Measurements from ENCODE around the gene GAP43.
A peak's percentile ranks its signal among the peaks of the same experiment; 100 is the strongest.

GAP43 gene

DNA sequence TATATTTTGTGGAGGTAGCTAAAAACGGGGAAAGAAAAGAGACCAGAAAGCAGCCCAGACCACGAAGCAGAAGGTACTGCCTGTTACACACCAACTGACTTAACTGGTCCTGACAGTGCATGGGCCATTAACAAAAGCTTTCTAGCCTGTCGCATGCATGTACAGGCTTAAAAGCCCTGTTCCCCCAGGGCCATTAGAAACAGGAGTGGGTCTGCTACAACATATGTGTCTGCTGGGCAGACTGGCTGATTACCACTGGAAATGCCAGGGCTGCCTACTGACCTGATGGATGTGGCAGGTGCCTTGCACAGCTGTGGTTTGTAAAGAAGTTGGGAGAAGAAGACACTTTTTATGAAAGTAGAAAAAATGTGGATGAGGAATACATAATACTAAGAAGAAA, 137.4 kb downstream of the GAP43 start:
- Histone ChIP-seq H2BK5ac (ENCODE audit: low read length) (peak overlapping the region; percentile 23), H2AK5ac (ENCODE audit: low read length) (no peak overlapping the region), H4K8ac (ENCODE audit: low read depth, low read length) (no peak overlapping the region), H3K4me2 (ENCODE audit: low read length) (no peak overlapping the region), H3K4ac (ENCODE audit: low read depth, low read length) (no peak overlapping the region), H3K4me1 (ENCODE audit: control insufficient read depth, low read depth, low read length) (no peaks in the 10 kb centered on the region), H3K79me1 (ENCODE audit: low read length) (no peaks in the 10 kb centered on the region), H3K18ac (ENCODE audit: low read length) (no peak overlapping the region), H3K79me2 (ENCODE audit: control insufficient read depth, insufficient read depth, low read length) (no peaks in the 10 kb centered on the region), H3K36me3 (ENCODE audit: control insufficient read depth, insufficient read depth, low read length) (no peaks in the 10 kb centered on the region), H3K27me3 (ENCODE audit: insufficient read depth, low read length, poor library complexity) (no peaks in the 10 kb centered on the region), H3K9ac (ENCODE audit: low read length) (no peak overlapping the region), H2BK120ac (ENCODE audit: low read depth, low read length) (no peak overlapping the region), H3K4me3 (ENCODE audit: low read length) (no peak overlapping the region), H3K27ac (ENCODE audit: low read depth, low read length) (no peak overlapping the region), H2BK15ac (replicated peaks; ENCODE audit: low read depth) (no peak overlapping the region), H4K5ac (ENCODE audit: low read length) (no peak overlapping the region), H3K23ac (ENCODE audit: low read length) (no peak overlapping the region), H3K56ac (ENCODE audit: low read length) (no peak overlapping the region)
- DNase-seq, result no peak
- no CpG with 5 or more reads among the region's 3 CpGs for WGBS (ENCODE audit: extremely low coverage, insufficient coverage, low lambda C conversion rate)

DNA sequence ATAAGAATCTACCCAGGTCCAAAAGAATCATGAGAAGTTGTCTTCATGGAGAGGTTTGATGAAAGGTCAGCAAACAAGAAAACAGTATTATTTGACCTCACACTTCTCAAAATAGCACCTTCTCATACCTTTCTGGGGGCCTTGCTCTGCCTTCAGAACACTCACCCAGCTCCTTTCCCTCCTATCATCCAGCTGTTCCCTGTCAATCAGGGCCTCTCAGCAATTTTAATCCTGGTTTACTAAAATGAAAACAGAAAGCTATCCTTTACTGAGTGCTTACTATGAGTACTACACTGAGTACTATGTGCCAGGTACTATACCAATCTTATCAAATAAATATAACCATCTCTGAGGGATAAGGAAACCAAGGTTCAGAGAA, 138.6 kb downstream of the GAP43 start:
- H2BK15ac ChIP-seq (replicated peaks; ENCODE audit: low read depth), result no peak overlapping the region
- H2BK5ac ChIP-seq (ENCODE audit: low read length), result no peak overlapping the region
- no peak overlapping the region for H4K5ac ChIP-seq (ENCODE audit: low read length)
- H3K56ac ChIP-seq (ENCODE audit: low read length), result no peak overlapping the region
- no peaks in the 10 kb centered on the region for H3K27me3 ChIP-seq (ENCODE audit: insufficient read depth, low read length, poor library complexity)
- H3K27ac ChIP-seq (ENCODE audit: low read depth, low read length), result no peak overlapping the region
- peaks cover 5% of the 10 kb centered on the region for H3K4me1 ChIP-seq (ENCODE audit: control insufficient read depth, low read depth, low read length)
- no peak overlapping the region for H3K4ac ChIP-seq (ENCODE audit: low read depth, low read length)
- H3K79me2 ChIP-seq (ENCODE audit: control insufficient read depth, insufficient read depth, low read length), result no peaks in the 10 kb centered on the region
- H3K23ac ChIP-seq (ENCODE audit: low read length), result no peak overlapping the region
- no peak overlapping the region for H3K4me2 ChIP-seq (ENCODE audit: low read length)
- H4K8ac ChIP-seq (ENCODE audit: low read depth, low read length), result no peak overlapping the region
- no peak overlapping the region for H2BK120ac ChIP-seq (ENCODE audit: low read depth, low read length)
- no peaks in the 10 kb centered on the region for H3K79me1 ChIP-seq (ENCODE audit: low read length)
- H2AK5ac ChIP-seq (ENCODE audit: low read length), result no peak overlapping the region
- H3K9ac ChIP-seq (ENCODE audit: low read length), result no peak overlapping the region
- no peak overlapping the region for H3K4me3 ChIP-seq (ENCODE audit: low read length)
- no peak overlapping the region for H3K18ac ChIP-seq (ENCODE audit: low read length)
- DNase-seq, result no peak
- no peaks in the 10 kb centered on the region for H3K36me3 ChIP-seq (ENCODE audit: control insufficient read depth, insufficient read depth, low read length)

DNA sequence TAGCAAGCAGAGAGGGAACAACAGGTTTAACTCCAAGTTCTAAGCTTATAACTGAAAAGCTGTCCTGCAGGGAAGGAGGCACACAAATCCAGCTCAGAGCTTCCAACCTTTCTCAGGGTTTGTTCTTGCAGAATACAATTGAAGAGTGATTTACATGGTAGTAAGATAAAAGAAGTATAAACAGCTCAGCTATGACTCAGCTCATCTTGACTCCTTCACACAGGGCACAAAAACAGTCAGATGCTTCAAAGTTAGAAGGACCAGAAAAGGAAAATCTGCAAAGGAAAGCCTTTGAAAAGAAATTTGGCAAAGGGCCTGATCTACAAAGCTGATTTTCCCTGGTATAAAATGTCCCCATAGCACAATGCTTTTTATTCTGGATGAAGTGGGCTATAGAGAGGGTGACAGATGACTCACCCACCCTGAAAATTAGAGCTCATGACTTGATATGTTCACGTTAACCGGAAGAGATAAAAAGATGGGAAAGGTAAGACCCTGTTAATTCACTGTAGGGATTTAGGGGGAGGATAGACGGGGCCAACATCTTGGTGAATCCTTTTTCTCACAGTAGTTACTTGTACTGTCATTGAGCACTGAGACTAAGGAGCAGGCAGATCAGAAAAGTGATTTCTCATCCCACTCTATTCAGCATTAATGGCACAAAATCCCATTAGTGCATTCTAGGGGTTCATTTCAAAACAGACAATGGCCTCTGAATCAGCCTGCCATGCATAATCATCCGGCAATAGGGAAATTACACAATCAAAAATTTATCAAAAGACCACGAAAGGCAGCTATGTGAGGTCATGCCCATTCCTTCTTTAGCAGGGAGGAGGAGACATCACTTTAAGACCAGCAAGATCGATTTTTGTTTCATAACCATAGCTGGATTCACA, 143.5 kb downstream of the GAP43 start:
- WGBS (ENCODE audit: extremely low coverage, insufficient coverage, low lambda C conversion rate), result no CpG with 5 or more reads among the region's 6 CpGs
- DNase-seq, result peak; percentile 76
- H3K27me3 ChIP-seq (ENCODE audit: insufficient read depth, low read length, poor library complexity), result no peaks in the 10 kb centered on the region
- no peak overlapping the region for H2AK5ac ChIP-seq (ENCODE audit: low read length)
- H2BK5ac ChIP-seq (ENCODE audit: low read length), result peak overlapping the region; percentile 51
- H3K27ac ChIP-seq (ENCODE audit: low read depth, low read length), result peak overlapping the region; percentile 23
- H3K4me3 ChIP-seq (ENCODE audit: low read length), result no peak overlapping the region
- no peak overlapping the region for H2BK120ac ChIP-seq (ENCODE audit: low read depth, low read length)
- no peaks in the 10 kb centered on the region for H3K79me1 ChIP-seq (ENCODE audit: low read length)
- no peaks in the 10 kb centered on the region for H3K79me2 ChIP-seq (ENCODE audit: control insufficient read depth, insufficient read depth, low read length)
- no peak overlapping the region for H4K8ac ChIP-seq (ENCODE audit: low read depth, low read length)
- no peak overlapping the region for H2BK15ac ChIP-seq (replicated peaks; ENCODE audit: low read depth)
- peak overlapping the region; percentile 81 for H3K4ac ChIP-seq (ENCODE audit: low read depth, low read length)
- no peak overlapping the region for H3K9ac ChIP-seq (ENCODE audit: low read length)
- peak overlapping the region; percentile 45 for H3K18ac ChIP-seq (ENCODE audit: low read length)
- peaks cover 8% of the 10 kb centered on the region for H3K4me1 ChIP-seq (ENCODE audit: control insufficient read depth, low read depth, low read length)
- peak overlapping the region; percentile 21 for H4K5ac ChIP-seq (ENCODE audit: low read length)
- no peaks in the 10 kb centered on the region for H3K36me3 ChIP-seq (ENCODE audit: control insufficient read depth, insufficient read depth, low read length)
- no peak overlapping the region for H3K23ac ChIP-seq (ENCODE audit: low read length)
- no peak overlapping the region for H3K4me2 ChIP-seq (ENCODE audit: low read length)
- peak overlapping the region; percentile 62 for H3K56ac ChIP-seq (ENCODE audit: low read length)

DNA sequence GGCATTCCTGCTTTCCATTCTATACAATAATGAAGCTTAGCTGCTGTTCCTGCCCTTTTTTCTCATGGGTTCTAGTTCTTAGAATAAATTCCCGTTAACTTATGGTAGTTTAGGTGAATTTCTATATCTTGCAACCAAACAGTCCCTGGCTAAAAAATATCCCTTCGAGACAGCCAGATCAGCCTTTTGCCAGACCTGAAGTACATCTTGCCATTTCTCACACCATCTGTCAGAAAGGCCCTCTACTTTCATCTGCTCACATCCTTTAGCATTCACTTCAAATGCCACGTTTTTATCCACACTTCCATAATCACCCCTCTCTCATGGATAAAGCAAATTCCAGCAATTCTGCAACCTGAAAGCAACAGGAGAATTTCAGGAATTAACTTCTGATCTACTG, 145.4 kb downstream of the GAP43 start:
- H3K4me2 ChIP-seq (ENCODE audit: low read length), result no peak overlapping the region
- no peak for DNase-seq
- WGBS (ENCODE audit: extremely low coverage, insufficient coverage, low lambda C conversion rate), result no CpG with 5 or more reads among the region's 3 CpGs
- no peak overlapping the region for H2AK5ac ChIP-seq (ENCODE audit: low read length)
- H4K8ac ChIP-seq (ENCODE audit: low read depth, low read length), result no peak overlapping the region
- H3K9ac ChIP-seq (ENCODE audit: low read length), result no peak overlapping the region
- H3K79me2 ChIP-seq (ENCODE audit: control insufficient read depth, insufficient read depth, low read length), result no peaks in the 10 kb centered on the region
- H2BK5ac ChIP-seq (ENCODE audit: low read length), result no peak overlapping the region
- no peak overlapping the region for H3K23ac ChIP-seq (ENCODE audit: low read length)
- H3K79me1 ChIP-seq (ENCODE audit: low read length), result no peaks in the 10 kb centered on the region
- H2BK120ac ChIP-seq (ENCODE audit: low read depth, low read length), result no peak overlapping the region
- H3K4me3 ChIP-seq (ENCODE audit: low read length), result no peak overlapping the region
- no peak overlapping the region for H3K56ac ChIP-seq (ENCODE audit: low read length)
- H3K27ac ChIP-seq (ENCODE audit: low read depth, low read length), result no peak overlapping the region
- no peak overlapping the region for H3K4ac ChIP-seq (ENCODE audit: low read depth, low read length)
- no peak overlapping the region for H4K5ac ChIP-seq (ENCODE audit: low read length)
- no peaks in the 10 kb centered on the region for H3K36me3 ChIP-seq (ENCODE audit: control insufficient read depth, insufficient read depth, low read length)
- H3K4me1 ChIP-seq (ENCODE audit: control insufficient read depth, low read depth, low read length), result peaks cover 8% of the 10 kb centered on the region
- no peak overlapping the region for H2BK15ac ChIP-seq (replicated peaks; ENCODE audit: low read depth)
- H3K27me3 ChIP-seq (ENCODE audit: insufficient read depth, low read length, poor library complexity), result no peaks in the 10 kb centered on the region
- H3K18ac ChIP-seq (ENCODE audit: low read length), result no peak overlapping the region
